ENCODE data around the gene NOXA1.

DNA sequence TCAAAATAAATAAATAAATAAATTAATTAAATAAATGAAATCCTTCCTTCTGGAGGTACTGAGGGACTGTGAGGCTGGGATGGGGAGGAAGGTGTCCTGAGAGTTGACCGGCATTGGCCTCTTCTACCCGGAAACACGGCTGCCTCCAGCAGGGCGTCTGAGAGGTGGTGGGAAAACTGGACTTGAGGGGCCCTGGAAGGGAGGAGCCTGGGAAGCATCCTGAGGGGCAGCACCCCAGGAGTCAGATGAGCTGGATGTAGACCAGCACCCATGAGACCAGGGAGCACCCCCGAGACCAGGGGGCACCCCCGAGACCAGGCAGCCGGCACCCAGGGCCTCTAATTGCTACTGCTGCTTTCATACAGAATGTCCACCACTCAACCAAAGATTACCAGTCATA lies 44.7 kb downstream of the NOXA1 start:
- TF ChIP-seq CTCF (IDR thresholded peaks at IDR 0.05) (no peak), POLR2A (IDR thresholded peaks at IDR 0.05) (no peak)

Measured in right lobe of liver (tissue), 4 donors.